GM12878 (cell line): ENCODE data around the gene SIK3. TPM values are rescaled to one million over a fixed set of nuclear protein-coding genes. Genes with fewer than 3 reads are reported as not detected.

Experiments
- ATAC-seq: fragments of 200-7000 bp; cut with Tn5 transposase; 3 replicates; pipeline ENCODE4 v1.9.1; 2020; ENCODE audit warnings: mild to moderate bottlenecking, moderate library complexity
- BruUV-seq: library from RNA; stranded (reverse); fragments of 400-500 nt; replicated peaks from 2 replicates; lab custom pipeline; 2021; lab: Mats Ljungman, UMichigan
- CTCF ChIA-PET: fragments of 300-600 bp; sonication (Branson Sonifier 250); formaldehyde crosslinking; extraction: SDS; loops from one replicate; lab custom pipeline; 2021; ENCODE audit warnings: inconsistent platforms; lab: Yijun Ruan, JAX
- POLR2A ChIA-PET: fragments of 350-600 bp; formaldehyde crosslinking; extraction: SDS; loops from one replicate; lab custom pipeline; 2021; ENCODE audit warnings: inconsistent platforms; lab: Charles Lee
- RAD21 ChIA-PET: fragments of 300-600 bp; sonication (Branson Sonifier 250); formaldehyde crosslinking; loops from one replicate; lab custom pipeline; 2023; ENCODE audit warnings: antibody characterized with exemption; ENCODE audit not compliant: unreplicated experiment; lab: Charles Lee
- SMC1A ChIA-PET: fragments of 300-600 bp; sonication (Branson Sonifier 250); formaldehyde crosslinking; loops from one replicate; lab custom pipeline; 2023; ENCODE audit not compliant: unreplicated experiment, uncharacterized antibody; lab: Charles Lee
- DNase-seq: peaks from one replicate; pipeline ENCODE4 v3.0.0-alpha.2; 2011; ENCODE audit warnings: low read depth, low spot score
- FAIRE-seq: peaks from 3 replicates; lab custom pipeline; 2011; peaks lifted over from hg19 to GRCh38; lab: Jason Lieb, UNC
- H2AFZ ChIP-seq: 2 replicates; pipeline ENCODE4 v1.6.0; 2011; ENCODE audit warnings: low read depth, low read length, control low read depth; ENCODE audit not compliant: control insufficient read depth
- H3K27ac ChIP-seq: 2 replicates; pipeline ENCODE4 v1.5.1; 2011; ENCODE audit warnings: control low read depth; ENCODE audit not compliant: control insufficient read depth, insufficient read depth
- H3K27me3 ChIP-seq, 2 experiments: replicated peaks in 1 of 2; 2 replicates each; pipeline versions ENCODE4 v1.6.0 to v1.6.1; 2011; ENCODE audit warnings: low read length in 1 of 2; ENCODE audit not compliant: control insufficient read depth in 2 of 2, insufficient read depth in 2 of 2
- H3K36me3 ChIP-seq, 2 experiments: 2 replicates each; pipeline ENCODE4 v1.5.1; 2011; ENCODE audit warnings: low read length in 1 of 2; ENCODE audit not compliant: control insufficient read depth in 2 of 2, insufficient read depth in 2 of 2
- H3K4me1 ChIP-seq: 2 replicates; pipeline ENCODE4 v1.6.1; 2011; ENCODE audit warnings: mild to moderate bottlenecking, low read length, moderate library complexity, mixed read lengths; ENCODE audit not compliant: control insufficient read depth, insufficient read depth
- H3K4me2 ChIP-seq: 2 replicates; pipeline ENCODE4 v1.6.0; 2011; ENCODE audit warnings: control low read depth; ENCODE audit not compliant: control insufficient read depth, insufficient read depth
- H3K4me3 ChIP-seq: fragments of 200-600 bp; sonication (generic); 2 replicates; pipeline ENCODE4 v1.5.1; 2016
- H3K79me2 ChIP-seq: 2 replicates; pipeline ENCODE4 v1.6.0; 2011; ENCODE audit warnings: low read length; ENCODE audit not compliant: control insufficient read depth, insufficient read depth
- H3K9ac ChIP-seq: 2 replicates; pipeline ENCODE4 v1.8.0; 2011; ENCODE audit warnings: low read length, control low read depth, mixed read lengths; ENCODE audit not compliant: control insufficient read depth, insufficient read depth
- H3K9me3 ChIP-seq: replicated peaks from 3 replicates; pipeline ENCODE4 v1.5.1; 2011; ENCODE audit warnings: mild to moderate bottlenecking, low read length; ENCODE audit not compliant: control insufficient read depth, insufficient read depth
- H4K20me1 ChIP-seq: 2 replicates; pipeline ENCODE4 v1.6.0; 2011; ENCODE audit not compliant: control insufficient read depth, insufficient read depth
- ASH2L ChIP-seq: fragments of 300-600, 200-600 bp; sonication (generic); IDR thresholded peaks from 2 replicates; pipeline ENCODE4 v1.6.1; 2017; ENCODE audit warnings: low read depth, mild to moderate bottlenecking, borderline replicate concordance
- BHLHE40 ChIP-seq, 2 experiments: fragments of 450-650 bp in 1 of 2; IDR thresholded peaks; 2 replicates each; pipeline ENCODE4 v1.6.1; 2011 to 2017; ENCODE audit warnings: low read depth in 2 of 2, borderline replicate concordance in 1 of 2, improper control_type of control experiment in 1 of 2, low read length in 1 of 2, mild to moderate bottlenecking in 1 of 2
- CBX5 ChIP-seq: sonication (generic); IDR thresholded peaks from 2 replicates; pipeline ENCODE4 v1.6.1; 2016; ENCODE audit warnings: low read depth, moderate library complexity, mild to moderate bottlenecking, inconsistent platforms
- CREB1 ChIP-seq: IDR thresholded peaks from 2 replicates; pipeline ENCODE4 v1.6.1; 2012; ENCODE audit warnings: low read depth, mild to moderate bottlenecking, inconsistent platforms
- CTCF ChIP-seq, 3 experiments: IDR thresholded peaks in 2 of 3; conservative IDR thresholded peaks in 1 of 3; 2 replicates each; pipeline ENCODE4 v1.5.1; 2011; ENCODE audit warnings: low read depth in 3 of 3, low read length in 3 of 3, mild to moderate bottlenecking in 3 of 3, control low read depth in 2 of 3, moderate library complexity in 2 of 3, inconsistent platforms in 1 of 3, mixed read lengths in 1 of 3; ENCODE audit not compliant: control insufficient read depth in 2 of 3, insufficient read depth in 1 of 3; ENCODE audit errors: extremely low read depth in 1 of 3
- GABPA ChIP-seq: IDR thresholded peaks from 2 replicates; pipeline ENCODE4 v1.6.1; 2014; ENCODE audit warnings: antibody characterized with exemption, low read depth, mild to moderate bottlenecking, inconsistent platforms
- IRF5 ChIP-seq: fragments of 450-650 bp; IDR thresholded peaks from 2 replicates; pipeline ENCODE4 v1.6.1; 2017; ENCODE audit warnings: borderline replicate concordance
- NBN ChIP-seq: fragments of 450-650 bp; IDR thresholded peaks from 2 replicates; pipeline ENCODE4 v1.6.1; 2016
- NR2C1 ChIP-seq: fragments of 450-650 bp; IDR thresholded peaks from 2 replicates; pipeline ENCODE4 v1.6.1; 2017; ENCODE audit warnings: antibody characterized with exemption, mild to moderate bottlenecking, moderate library complexity
- POU2F2 ChIP-seq: IDR thresholded peaks from 3 replicates; pipeline ENCODE4 v1.6.1; 2011; ENCODE audit warnings: low read depth, mild to moderate bottlenecking, low read length, borderline replicate concordance
- RAD21 ChIP-seq: IDR thresholded peaks from 2 replicates; pipeline ENCODE4 v1.6.1; 2011; ENCODE audit warnings: mild to moderate bottlenecking, low read depth, low read length, moderate library complexity; ENCODE audit not compliant: insufficient read depth
- SIN3A ChIP-seq: IDR thresholded peaks from 2 replicates; pipeline ENCODE4 v1.6.1; 2012; ENCODE audit warnings: low read depth, low read length, improper control_type of control experiment
- SMAD5 ChIP-seq: IDR thresholded peaks from 2 replicates; pipeline ENCODE4 v1.6.1; 2016; ENCODE audit warnings: antibody characterized with exemption, low read depth
- TARDBP ChIP-seq: IDR thresholded peaks from 2 replicates; pipeline ENCODE4 v1.6.1; 2016; ENCODE audit warnings: borderline replicate concordance
- TBL1XR1 ChIP-seq: IDR thresholded peaks from 2 replicates; pipeline ENCODE4 v1.6.1; 2012; ENCODE audit warnings: low read depth, low read length, improper control_type of control experiment
- TCF12 ChIP-seq: IDR thresholded peaks from 2 replicates; pipeline ENCODE4 v1.6.1; 2011; ENCODE audit warnings: low read depth, mild to moderate bottlenecking, low read length
- ZNF24 ChIP-seq: fragments of 450-650 bp; IDR thresholded peaks from 2 replicates; pipeline ENCODE4 v1.6.1; 2017; ENCODE audit warnings: antibody characterized with exemption, mild to moderate bottlenecking
- WGBS: methylation state at CpG from one replicate; pipeline ENCODE4 v1.1.6; 2016; ENCODE audit warnings: low lambda C conversion rate; ENCODE audit not compliant: insufficient replicate concordance, insufficient coverage; ENCODE audit errors: missing lambda C conversion rate; 5-methylcytosine and 5-hydroxymethylcytosine counted together
- in situ Hi-C: fragments of 300-500 bp; cut with MboI; formaldehyde crosslinking; loops from 9 replicates; pipeline ENCODE4 v1.14.3; 2018; ENCODE audit warnings: mixed read lengths
- intact Hi-C: fragments of 100-400 bp; cut with micrococcal nuclease; formaldehyde crosslinking; loops from one replicate; pipeline ENCODE4 v1.14.2; 2022; ENCODE audit not compliant: unreplicated experiment
- polyA plus RNA-seq, 11 experiments: library from polyadenylated mRNA; depleted of rRNA in 4 of 11; unstranded in 6 of 11; stranded (reverse) in 5 of 11; fragments of >200 nt; fragmentation: Nextera tagmentation in 4 of 11; fragmentation: Illumina TruSeq in 1 of 11; extraction: Ambion mirVana in 4 of 11; extraction: Trizol in 1 of 11; gene quantifications; 1 replicate in 1 of 11; 2 replicates in 10 of 11; pipeline versions ENCODE4 v1.2.1 to v1.2.3, GENCODE V29; 2011 to 2016; ENCODE audit warnings: inconsistent platforms in 2 of 11, missing spikeins in 2 of 11, low read depth in 1 of 11
- total RNA-seq, 4 experiments: library from RNA; depleted of rRNA in 3 of 4; stranded (reverse); fragments of >200 nt in 3 of 4; fragmentation: Illumina TruSeq in 1 of 4; extraction: Trizol in 1 of 4; gene quantifications; 2 replicates each; pipeline versions ENCODE4 v1.2.1 to v1.2.3, GENCODE V29; 2013 to 2021
- TF ChIP-seq, protein P1 (sequence below): fragments of 150-350 bp; IDR thresholded peaks from 2 replicates; pipeline ENCODE4 v1.6.1; 2014; ENCODE audit warnings: mild to moderate bottlenecking, low read depth, low read length
- TF ChIP-seq, protein P2 (sequence below): IDR thresholded peaks from 2 replicates; pipeline ENCODE4 v1.6.1; 2012; ENCODE audit warnings: low read depth, low read length, improper control_type of control experiment

The SIK3 gene
- total and polyA plus RNA-seq, 10 of the 15 experiments (the other 5 are each of a cell fraction or from before 2014, with no cell fraction given), result 2.5 to 31.9 (median 11.1) TPM

DNA sequence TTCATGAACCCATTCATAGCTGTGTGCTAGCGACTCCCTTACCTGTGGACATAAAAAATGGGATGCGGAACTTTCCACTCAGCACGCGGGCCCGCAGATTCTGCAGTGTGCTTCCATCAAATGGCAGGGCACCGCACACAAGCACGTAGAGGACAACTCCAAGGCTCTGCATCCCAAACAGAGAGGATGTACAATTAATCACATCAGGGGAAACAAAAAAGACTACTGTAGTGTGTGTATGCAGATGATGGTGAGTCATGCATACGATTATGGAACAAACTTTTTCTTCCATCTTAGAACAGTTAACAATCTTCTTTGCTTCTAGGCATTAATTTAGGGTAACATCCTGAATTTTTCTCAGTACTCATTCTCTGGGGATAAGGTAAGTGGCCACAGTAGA lies 202.0 kb downstream of the SIK3 start (continued):
- TF ChIP-seq RAD21 (no peak), ASH2L (no peak), TCF12 (no peak), SMAD5 (no peak), SIN3A (no peak), ZNF24 (no peak), CREB1 (no peak), IRF5 (no peak), TARDBP (no peak)
- TF ChIP-seq, protein P1, sequence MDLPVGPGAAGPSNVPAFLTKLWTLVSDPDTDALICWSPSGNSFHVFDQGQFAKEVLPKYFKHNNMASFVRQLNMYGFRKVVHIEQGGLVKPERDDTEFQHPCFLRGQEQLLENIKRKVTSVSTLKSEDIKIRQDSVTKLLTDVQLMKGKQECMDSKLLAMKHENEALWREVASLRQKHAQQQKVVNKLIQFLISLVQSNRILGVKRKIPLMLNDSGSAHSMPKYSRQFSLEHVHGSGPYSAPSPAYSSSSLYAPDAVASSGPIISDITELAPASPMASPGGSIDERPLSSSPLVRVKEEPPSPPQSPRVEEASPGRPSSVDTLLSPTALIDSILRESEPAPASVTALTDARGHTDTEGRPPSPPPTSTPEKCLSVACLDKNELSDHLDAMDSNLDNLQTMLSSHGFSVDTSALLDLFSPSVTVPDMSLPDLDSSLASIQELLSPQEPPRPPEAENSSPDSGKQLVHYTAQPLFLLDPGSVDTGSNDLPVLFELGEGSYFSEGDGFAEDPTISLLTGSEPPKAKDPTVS, result no peak

- FAIRE-seq (no peak), DNase-seq (no peak), ATAC-seq (no peak)
- Histone ChIP-seq H3K79me2 (no peaks in the 10 kb centered on the region), H3K36me3 (peaks cover 0 to 7% of the 10 kb centered on the region in 2 experiments), H3K9me3 (peaks cover 6% of the 10 kb centered on the region; the same call in 2 of the 3 replicates), H3K4me2 (no peak overlapping the region), H3K27ac (no peak overlapping the region), H3K4me3 (no peak overlapping the region), H3K27me3 (no peaks in the 10 kb centered on the region), H3K9ac (no peak overlapping the region), H2AFZ (no peak overlapping the region), H4K20me1 (no peaks in the 10 kb centered on the region), H3K4me1 (0 out of 2 replicates have a peak, but pooled peaks cover 3% of the 10 kb centered on the region)
- TSS peak; percentile 15 for BruUV-seq
- POLR2A ChIA-PET, result no interaction called here
- WGBS, result 89% methylated on average over 11 of the region's 11 CpGs
- SMC1A ChIA-PET, result no interaction called here
- in situ Hi-C loops, result no loop called here
- CTCF ChIA-PET, result interaction anchor here (1.1 to 5.6 kb wide), 3 partner anchors 16 to 210 kb away, joined by 3 to 25 read pairs (median 11); no protein-coding TSS in a partner anchor
- intact Hi-C loops, result no loop called here
- RAD21 ChIA-PET, result no interaction called here
- TF ChIP-seq, protein P2, sequence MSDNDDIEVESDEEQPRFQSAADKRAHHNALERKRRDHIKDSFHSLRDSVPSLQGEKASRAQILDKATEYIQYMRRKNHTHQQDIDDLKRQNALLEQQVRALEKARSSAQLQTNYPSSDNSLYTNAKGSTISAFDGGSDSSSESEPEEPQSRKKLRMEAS, result no peak
- TF ChIP-seq RAD21 (peak; percentile 51), NR2C1 (no peak), BHLHE40 (IDR thresholded peaks at IDR 0.05; ENCODE audit: borderline replicate concordance in 1 of 2, low read depth in 2 of 2, low read length in 1 of 2) (no peak), TBL1XR1 (no peak), TARDBP (no peak), GABPA (no peak), CTCF (IDR thresholded peaks at IDR 0.05 in 2 of 3, conservative IDR thresholded peaks at IDR 0.05 in 1 of 3; ENCODE audit: control insufficient read depth in 2 of 3, extremely low read depth in 1 of 3, insufficient read depth in 1 of 3, low read depth in 3 of 3, low read length in 3 of 3) (peak in 2 of 3 experiments; percentile 4 to 34; a peak in 2 of 6 replicates), CBX5 (no peak), NBN (no peak), POU2F2 (no peak)
Measured at GRCh38 chr11:116895048-116895757, 203.0 kb downstream of the SIK3 start.
